T1000 (cell line): ENCODE results near the gene MRPS2.
"Not testable (repeated sequence)": the region's sequence is repeated elsewhere in the genome, so short reads cannot be mapped to it uniquely, and the experiment has no call there.

ENCODE experiments used
- DNase-seq: peaks from one replicate; lab custom pipeline; 2025; ENCODE audit warnings: mixed read lengths; lab: John Stamatoyannopoulos, UW

MRPS2 gene

GRCh38 chr9:135514342-135515082, 14.0 kb downstream of the MRPS2 start:
- no peak for DNase-seq

DNA sequence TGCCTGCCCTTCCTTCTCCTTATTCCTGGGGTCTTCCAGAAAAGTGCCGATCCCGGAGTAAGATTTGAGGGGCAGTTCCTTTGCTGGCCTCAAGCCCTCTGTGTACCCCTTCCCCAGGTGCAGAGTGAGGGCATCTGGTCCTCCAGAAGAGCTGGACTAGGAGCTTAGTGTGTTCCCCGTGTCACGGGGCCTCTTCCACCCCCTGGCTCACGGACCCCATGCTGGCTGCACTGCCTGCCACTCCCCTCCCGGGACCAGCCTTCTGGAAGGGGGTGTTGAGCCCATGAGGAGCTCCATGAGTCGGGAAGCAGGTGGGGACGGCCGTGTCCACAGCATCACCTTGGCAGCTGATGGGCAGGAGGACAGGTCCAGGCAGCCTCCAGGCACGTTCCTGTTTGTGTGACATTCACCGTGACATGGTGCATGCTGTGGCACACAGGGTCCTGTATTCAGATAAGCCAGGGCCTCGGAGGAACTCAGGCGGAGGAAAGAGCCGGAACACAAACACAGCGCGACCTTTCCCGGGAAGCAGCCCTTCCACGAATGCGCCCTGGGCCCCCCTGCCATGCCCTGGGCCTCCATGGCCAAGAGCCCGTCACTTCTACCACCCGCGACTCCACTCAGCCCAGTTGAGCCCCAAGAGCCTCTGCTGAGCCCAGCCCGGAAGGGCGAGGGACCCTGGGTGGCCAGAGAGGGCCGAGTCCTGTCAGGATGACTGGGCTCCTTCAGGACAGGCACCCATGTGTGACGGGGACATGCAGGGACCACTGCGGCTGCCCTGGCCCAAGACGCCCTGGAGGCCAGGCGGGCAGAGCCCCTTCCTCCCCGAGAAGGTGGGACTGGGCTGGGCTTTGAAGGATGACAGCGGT, 14.8 kb downstream of the MRPS2 start:
- no peak for DNase-seq

GRCh38 chr9:135516132-135516860, 15.8 kb downstream of the MRPS2 start:
- no peak for DNase-seq

DNA sequence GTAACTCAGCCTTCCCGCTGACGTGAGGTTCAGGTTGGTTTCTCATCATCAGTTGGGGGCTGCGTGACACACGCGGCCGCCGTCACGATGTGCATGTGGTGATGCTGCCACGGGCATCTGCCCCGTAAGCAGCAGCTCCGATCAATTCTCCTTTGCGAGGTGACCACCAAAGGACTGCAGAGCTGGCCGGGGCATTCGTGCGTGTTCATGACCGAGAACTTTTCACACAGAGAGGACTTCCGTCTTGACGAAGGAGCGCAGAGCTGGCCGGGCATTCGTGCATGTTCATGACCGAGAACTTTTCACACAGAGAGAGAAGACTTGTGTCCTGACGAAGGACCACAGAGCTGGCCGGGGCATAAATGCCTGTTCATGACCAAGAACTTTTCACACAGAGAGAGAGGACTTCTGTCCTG, 16.9 kb downstream of the MRPS2 start:
- DNase-seq: no peak

- DNase-seq: no peak
Observed at GRCh38 chr9:135519179-135519971, 18.9 kb downstream of the MRPS2 start.

- no peak for DNase-seq
Observed at GRCh38 chr9:135520916-135521607, 20.6 kb downstream of the MRPS2 start, which contains the start of gene LCN1. Gene LCN1 (plus strand): TSS chr9:135521440. CDS start chr9:135521498, 58 bp downstream.

DNA sequence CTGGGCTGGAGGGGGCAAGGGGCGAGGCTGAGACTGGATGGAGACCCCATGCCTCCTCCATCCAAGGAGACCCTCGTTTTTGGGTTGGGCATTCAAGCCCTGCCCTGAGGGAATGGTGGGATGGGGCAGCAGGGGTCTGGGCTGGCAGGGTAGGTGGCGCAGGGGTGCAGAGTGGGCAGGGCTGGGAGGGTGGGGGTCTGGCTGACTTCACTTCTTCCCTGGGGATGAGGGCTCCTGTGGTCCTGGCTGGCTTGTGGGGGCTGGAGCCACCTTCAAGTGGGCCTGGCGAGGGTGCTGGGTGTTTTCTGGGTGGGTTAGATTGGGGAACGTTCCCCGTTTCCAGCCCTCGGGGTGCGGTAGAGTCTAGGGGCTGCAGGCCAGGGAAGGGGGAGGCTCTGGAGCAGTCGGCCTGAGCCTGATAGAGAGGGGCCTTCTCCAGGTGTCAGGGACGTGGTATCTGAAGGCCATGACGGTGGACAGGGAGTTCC, 21.2 kb downstream of the MRPS2 start:
- DNase-seq: no peak

DNA sequence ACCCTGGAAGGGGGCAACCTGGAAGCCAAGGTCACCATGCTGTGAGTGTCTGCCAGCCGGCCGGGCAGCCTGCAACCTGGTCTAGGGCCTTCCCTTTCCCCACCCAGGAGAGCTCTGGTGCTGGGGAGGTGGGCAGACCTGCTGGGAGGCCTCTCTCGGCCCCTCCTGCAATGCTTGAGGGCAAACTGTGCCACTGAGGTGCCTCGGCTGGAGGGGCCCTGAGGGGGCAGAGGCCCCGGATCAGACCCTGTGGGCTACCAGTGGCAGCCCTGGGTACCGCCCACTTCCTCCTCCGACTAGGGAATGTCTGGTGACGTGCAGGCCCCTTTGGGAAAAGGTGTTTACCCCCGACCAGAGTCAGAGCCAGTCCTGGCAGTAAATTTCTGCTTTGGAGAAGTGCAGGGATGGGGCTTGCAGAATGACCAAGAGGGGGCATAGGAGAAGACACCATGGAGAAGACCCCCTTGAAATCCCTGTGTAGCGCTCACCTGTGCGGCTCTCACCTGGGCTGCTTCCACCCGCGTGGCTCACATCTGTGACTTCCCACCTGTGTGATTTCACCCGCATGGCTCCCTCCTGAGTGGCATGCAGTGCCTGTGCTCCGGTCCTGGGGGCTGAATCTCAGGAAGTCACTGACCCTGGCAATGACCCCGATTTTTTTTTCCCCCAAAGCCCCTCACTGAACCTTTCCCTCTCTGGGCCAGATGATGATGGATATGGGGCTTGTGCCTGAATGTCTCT, 21.8 kb downstream of the MRPS2 start:
- no peak for DNase-seq

- no peak for DNase-seq
Observed at GRCh38 chr9:135522931-135523330, 22.4 kb downstream of the MRPS2 start.

DNA sequence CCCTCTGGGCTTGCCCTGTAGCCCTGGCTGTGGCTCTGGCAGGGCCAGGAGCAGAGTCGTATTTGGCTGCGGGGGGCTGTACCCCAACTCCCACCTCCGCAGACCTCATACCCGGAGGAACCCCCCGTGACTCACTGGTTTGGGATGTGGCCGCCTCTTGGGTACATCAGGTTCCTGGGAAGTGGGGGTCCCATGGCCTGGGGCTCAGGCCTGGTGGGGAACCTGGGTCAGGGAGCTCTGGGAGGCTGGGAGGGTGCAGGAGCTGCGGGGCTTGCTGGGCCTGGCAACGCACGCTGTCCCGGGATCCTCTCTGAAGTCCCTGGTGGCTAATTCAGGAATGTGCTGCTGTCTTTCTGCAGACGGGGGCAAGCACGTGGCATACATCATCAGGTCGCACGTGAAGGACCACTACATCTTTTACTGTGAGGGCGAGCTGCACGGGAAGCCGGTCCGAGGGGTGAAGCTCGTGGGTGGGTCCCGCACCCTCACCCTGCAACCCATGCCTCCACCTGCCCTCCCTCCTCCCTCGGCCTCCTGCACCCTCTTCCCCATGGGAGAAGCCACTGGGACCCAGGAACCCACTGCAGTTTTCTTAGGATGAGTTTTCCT, 23.1 kb downstream of the MRPS2 start:
- no peak for DNase-seq

DNA sequence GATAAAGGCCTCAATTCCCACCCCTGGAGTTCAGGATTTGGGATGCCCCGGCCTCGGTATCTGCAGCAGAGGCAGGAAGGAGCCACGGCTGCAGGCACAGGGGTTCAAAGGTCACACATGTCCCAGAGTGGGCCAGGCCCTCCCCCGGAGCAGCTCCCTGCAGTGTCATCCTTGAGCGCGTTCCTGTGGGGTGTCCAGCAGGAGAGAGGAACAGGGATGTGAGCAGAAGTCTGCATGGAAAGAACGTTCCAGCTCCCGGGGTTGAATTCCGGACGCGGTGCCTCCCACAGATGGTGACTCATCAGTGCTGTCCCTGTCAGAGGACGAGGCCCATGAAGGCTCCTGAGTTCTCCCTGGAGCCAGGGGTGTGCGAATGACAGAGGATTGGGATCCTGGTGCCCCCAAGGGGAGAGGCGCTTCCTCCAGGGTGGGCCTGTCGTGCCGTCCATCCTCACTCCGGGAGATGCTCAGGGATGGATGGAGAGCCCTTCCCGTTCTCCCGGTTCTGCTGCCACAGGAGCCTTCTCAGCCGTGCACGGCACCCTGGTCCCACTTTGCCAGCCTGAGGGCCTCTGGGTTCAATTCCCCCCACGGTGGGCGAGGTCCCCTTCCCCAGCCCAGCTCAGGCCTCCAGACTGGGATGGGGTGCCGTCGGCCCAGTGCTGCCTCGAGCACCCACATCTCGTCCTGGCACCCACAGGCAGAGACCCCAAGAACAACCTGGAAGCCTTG, 23.8 kb downstream of the MRPS2 start:
- DNase-seq: no peak

- no peak for DNase-seq
Observed at GRCh38 chr9:135525241-135526088, 25.0 kb downstream of the MRPS2 start.

GRCh38 chr9:135526089-135526729, 25.7 kb downstream of the MRPS2 start:
- no peak for DNase-seq

GRCh38 chr9:135526730-135527571, 26.5 kb downstream of the MRPS2 start:
- DNase-seq: no peak

- not testable (repeated sequence) for DNase-seq
Observed at GRCh38 chr9:135528842-135529435, 28.5 kb downstream of the MRPS2 start.

GRCh38 chr9:135530146-135530545, 29.7 kb downstream of the MRPS2 start:
- no peak for DNase-seq
